Measurements from ENCODE around the gene CELF2. TPM values are rescaled to one million over a fixed set of nuclear protein-coding genes. Genes with fewer than 3 reads are reported as not detected.

The CELF2 gene
- total RNA-seq, 1 donor from 2014 or later = 27.5 TPM

GRCh38 chr10:11212288-11213085, 194.8 kb downstream of the CELF2 start:
- no peak for DNase-seq (ENCODE audit: low spot score)
- Mint-ChIP-seq H3K27ac (ENCODE audit: unreplicated experiment) (no peak overlapping the region), H3K36me3 (ENCODE audit: low read depth, unreplicated experiment) (no peaks in the 10 kb centered on the region), H3K4me1 (ENCODE audit: unreplicated experiment) (peaks cover 13% of the 10 kb centered on the region), H3K27me3 (ENCODE audit: unreplicated experiment) (peaks cover 2% of the 10 kb centered on the region), H3K4me3 (ENCODE audit: unreplicated experiment) (no peak overlapping the region), H3K9me3 (ENCODE audit: unreplicated experiment) (no peaks in the 10 kb centered on the region)
- TF ChIP-seq, protein P1, sequence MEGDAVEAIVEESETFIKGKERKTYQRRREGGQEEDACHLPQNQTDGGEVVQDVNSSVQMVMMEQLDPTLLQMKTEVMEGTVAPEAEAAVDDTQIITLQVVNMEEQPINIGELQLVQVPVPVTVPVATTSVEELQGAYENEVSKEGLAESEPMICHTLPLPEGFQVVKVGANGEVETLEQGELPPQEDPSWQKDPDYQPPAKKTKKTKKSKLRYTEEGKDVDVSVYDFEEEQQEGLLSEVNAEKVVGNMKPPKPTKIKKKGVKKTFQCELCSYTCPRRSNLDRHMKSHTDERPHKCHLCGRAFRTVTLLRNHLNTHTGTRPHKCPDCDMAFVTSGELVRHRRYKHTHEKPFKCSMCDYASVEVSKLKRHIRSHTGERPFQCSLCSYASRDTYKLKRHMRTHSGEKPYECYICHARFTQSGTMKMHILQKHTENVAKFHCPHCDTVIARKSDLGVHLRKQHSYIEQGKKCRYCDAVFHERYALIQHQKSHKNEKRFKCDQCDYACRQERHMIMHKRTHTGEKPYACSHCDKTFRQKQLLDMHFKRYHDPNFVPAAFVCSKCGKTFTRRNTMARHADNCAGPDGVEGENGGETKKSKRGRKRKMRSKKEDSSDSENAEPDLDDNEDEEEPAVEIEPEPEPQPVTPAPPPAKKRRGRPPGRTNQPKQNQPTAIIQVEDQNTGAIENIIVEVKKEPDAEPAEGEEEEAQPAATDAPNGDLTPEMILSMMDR (IDR thresholded peaks at IDR 0.05; ENCODE audit: unreplicated experiment) = no peak

- peaks cover 13% of the 10 kb centered on the region for H3K4me1 Mint-ChIP-seq (ENCODE audit: unreplicated experiment)
- TF ChIP-seq, protein P1 (IDR thresholded peaks at IDR 0.05; ENCODE audit: unreplicated experiment) = no peak
- no peaks in the 10 kb centered on the region for H3K36me3 Mint-ChIP-seq (ENCODE audit: low read depth, unreplicated experiment)
- H3K9me3 Mint-ChIP-seq (ENCODE audit: unreplicated experiment) = no peaks in the 10 kb centered on the region
- H3K27ac Mint-ChIP-seq (ENCODE audit: unreplicated experiment) = no peak overlapping the region
- no peak overlapping the region for H3K4me3 Mint-ChIP-seq (ENCODE audit: unreplicated experiment)
- H3K27me3 Mint-ChIP-seq (ENCODE audit: unreplicated experiment) = peaks cover 2% of the 10 kb centered on the region
- DNase-seq (ENCODE audit: low spot score) = no peak
Observed at GRCh38 chr10:11213137-11213536, 195.5 kb downstream of the CELF2 start.

DNA sequence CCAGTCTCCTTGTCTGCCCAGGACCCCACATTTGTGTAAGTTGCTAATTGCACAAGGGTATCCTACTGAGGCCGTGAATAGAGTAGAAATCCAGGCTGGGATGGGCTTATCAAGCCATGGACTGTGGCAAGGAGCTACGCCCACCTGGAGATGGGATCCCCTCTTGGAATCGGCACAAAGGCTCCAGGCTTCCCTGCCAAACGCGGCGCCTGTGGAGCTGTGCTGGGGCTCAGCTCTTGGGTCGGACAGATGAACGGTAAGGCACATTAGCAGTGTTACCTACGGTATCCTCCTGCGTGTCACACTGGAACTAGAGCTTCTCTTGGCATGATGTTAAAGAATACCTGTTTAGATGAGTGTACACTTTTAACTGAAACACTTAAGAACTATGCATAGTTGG, 196.7 kb downstream of the CELF2 start:
- TF ChIP-seq, protein P1 (IDR thresholded peaks at IDR 0.05; ENCODE audit: unreplicated experiment) = no peak
- Mint-ChIP-seq H3K9me3 (ENCODE audit: unreplicated experiment) (no peaks in the 10 kb centered on the region), H3K36me3 (ENCODE audit: low read depth, unreplicated experiment) (no peaks in the 10 kb centered on the region), H3K27ac (ENCODE audit: unreplicated experiment) (no peak overlapping the region), H3K27me3 (ENCODE audit: unreplicated experiment) (no peaks in the 10 kb centered on the region), H3K4me3 (ENCODE audit: unreplicated experiment) (no peak overlapping the region), H3K4me1 (ENCODE audit: unreplicated experiment) (peaks cover 13% of the 10 kb centered on the region)
- no peak for DNase-seq (ENCODE audit: low spot score)

- Mint-ChIP-seq H3K36me3 (ENCODE audit: low read depth, unreplicated experiment) (no peaks in the 10 kb centered on the region), H3K4me3 (ENCODE audit: unreplicated experiment) (no peak overlapping the region), H3K4me1 (ENCODE audit: unreplicated experiment) (peaks cover 13% of the 10 kb centered on the region), H3K9me3 (ENCODE audit: unreplicated experiment) (no peaks in the 10 kb centered on the region), H3K27me3 (ENCODE audit: unreplicated experiment) (no peaks in the 10 kb centered on the region), H3K27ac (ENCODE audit: unreplicated experiment) (no peak overlapping the region)
- TF ChIP-seq, protein P1 (IDR thresholded peaks at IDR 0.05; ENCODE audit: unreplicated experiment) = no peak
- no peak for DNase-seq (ENCODE audit: low spot score)
Observed at GRCh38 chr10:11215471-11215870, 197.8 kb downstream of the CELF2 start.

DNA sequence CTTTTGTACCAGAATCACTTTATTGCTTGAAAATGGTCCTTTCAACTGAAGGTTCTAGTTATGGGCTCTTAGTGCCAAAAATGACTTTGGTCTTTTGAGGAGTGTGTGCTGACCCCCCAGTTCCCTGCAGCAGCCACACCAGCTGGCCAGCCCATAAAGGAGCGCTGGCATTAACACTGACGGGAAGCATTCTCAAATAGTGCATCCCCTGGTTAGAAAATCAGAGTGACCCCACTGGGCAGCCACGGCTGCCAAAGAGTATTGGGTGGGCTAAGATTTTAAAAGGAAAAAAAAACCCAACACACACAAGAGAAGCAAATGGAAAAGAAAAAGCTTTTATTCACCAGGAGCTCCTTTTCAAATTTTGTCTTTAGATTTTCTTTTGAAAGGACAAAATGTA, 199.8 kb downstream of the CELF2 start:
- no peaks in the 10 kb centered on the region for H3K36me3 Mint-ChIP-seq (ENCODE audit: low read depth, unreplicated experiment)
- TF ChIP-seq, protein P1 (IDR thresholded peaks at IDR 0.05; ENCODE audit: unreplicated experiment) = no peak
- H3K4me3 Mint-ChIP-seq (ENCODE audit: unreplicated experiment) = no peak overlapping the region
- no peaks in the 10 kb centered on the region for H3K9me3 Mint-ChIP-seq (ENCODE audit: unreplicated experiment)
- no peak for DNase-seq (ENCODE audit: low spot score)
- no peak overlapping the region for H3K27ac Mint-ChIP-seq (ENCODE audit: unreplicated experiment)
- no peaks in the 10 kb centered on the region for H3K27me3 Mint-ChIP-seq (ENCODE audit: unreplicated experiment)
- peaks cover 10% of the 10 kb centered on the region for H3K4me1 Mint-ChIP-seq (ENCODE audit: unreplicated experiment)
